NOMO-1 treated with DMSO at 0.1 percent for 48 hours (cell line): ENCODE measurements around the gene MEF2D.

ENCODE experiments used
- DNase-seq: peaks from one replicate; lab custom pipeline; 2025; ENCODE audit not compliant: unreplicated experiment; lab: John Stamatoyannopoulos, UW

MEF2D gene

DNA sequence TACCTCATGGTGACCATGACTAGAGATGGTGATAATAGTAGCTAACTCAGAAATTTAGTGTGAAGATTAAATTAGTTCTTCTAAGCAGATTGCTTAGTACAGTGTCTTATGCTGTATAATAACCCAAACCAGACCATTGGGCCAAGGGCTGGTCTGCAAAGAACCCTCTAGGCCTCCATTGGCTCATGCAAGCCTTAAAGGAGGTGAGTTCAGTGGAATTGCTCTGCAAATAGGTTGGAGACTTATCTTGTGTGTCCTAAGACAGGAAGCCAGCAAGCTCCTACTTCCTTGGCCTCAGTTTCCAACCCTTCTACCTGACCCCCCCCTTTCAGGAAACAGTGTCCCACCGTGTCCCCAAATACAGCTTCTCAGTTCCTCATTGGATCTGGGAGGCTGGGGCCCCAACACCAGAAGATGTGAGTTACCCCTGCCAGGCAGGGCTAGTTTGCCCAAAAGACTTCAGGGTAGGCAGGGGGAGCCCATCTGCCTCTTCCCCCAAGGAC is 1.9 kb upstream of the MEF2D start:
- DNase-seq, result no peak

DNA sequence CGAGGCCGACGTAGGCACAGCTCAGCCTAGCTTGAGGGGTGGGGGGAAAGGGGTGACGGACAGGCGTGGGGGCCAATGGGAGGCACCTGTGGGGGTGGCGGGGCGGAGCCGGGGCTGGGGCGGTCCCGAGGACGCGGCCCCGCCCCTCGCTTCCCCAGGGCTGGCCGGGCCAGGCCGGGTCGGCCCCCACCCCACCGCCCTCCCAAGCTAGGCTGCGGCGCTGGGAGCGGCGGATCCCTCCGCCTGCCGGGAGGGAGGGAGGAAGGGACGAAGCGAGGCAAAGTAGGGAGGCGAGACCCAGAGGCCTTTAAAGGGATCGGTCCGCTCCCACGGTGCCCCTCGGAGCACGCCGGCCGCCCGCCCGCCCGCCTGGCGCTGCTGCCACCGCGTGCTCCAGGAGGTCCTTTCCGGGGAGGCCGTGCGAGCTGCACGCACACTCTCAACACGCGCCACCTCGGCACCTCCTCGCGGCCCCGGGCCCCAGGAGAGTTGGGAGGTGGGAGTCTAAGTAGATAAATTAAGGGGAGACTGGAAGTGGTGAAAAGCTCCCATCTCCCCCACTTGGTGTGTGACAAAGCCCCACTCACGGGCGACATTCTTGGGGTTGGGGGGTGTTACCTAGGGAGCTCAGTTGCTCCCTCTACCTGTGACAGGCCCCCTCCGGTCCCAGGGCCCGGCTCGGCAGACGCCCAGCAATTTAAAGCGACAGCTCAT is 375 bp upstream of the MEF2D start:
- DNase-seq, result peak; percentile 94

DNA sequence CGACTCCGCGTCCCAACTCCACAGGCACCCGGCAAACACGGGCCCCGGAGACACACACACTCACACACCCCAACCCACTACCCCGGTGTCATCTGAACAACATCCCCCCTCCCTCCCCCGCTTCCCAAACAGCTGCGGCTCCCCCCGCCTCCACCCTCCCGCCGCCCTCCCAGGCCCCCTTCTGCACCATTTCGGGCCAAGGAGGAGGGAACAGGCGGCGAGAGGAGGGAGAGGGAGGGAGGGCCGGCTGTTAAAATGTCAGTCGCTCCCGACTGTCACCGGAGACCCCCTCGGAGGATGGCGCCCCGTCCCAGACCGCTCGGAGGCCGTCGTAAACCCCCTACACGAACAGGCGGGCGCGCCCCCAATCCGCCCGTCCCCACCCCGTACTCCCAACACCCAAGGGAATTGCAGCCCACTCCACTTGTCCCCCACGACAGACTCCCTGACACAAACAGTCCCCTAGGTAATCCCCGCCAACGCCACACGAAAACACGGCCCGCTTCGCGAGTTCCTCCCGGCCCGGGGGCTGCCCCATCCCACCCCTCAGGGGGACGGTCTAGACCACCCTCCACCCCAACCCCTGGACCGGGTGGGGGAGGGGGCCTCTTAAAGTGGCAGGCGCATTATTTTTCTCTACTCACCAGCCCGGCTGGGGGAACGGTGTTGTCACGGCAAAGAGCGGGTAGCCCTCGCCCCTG is 583 bp downstream of the MEF2D start:
- DNase-seq, result no peak

- DNase-seq, result no peak
Measured at GRCh38 chr1:156499194-156499841, 1.3 kb downstream of the MEF2D start.

DNA sequence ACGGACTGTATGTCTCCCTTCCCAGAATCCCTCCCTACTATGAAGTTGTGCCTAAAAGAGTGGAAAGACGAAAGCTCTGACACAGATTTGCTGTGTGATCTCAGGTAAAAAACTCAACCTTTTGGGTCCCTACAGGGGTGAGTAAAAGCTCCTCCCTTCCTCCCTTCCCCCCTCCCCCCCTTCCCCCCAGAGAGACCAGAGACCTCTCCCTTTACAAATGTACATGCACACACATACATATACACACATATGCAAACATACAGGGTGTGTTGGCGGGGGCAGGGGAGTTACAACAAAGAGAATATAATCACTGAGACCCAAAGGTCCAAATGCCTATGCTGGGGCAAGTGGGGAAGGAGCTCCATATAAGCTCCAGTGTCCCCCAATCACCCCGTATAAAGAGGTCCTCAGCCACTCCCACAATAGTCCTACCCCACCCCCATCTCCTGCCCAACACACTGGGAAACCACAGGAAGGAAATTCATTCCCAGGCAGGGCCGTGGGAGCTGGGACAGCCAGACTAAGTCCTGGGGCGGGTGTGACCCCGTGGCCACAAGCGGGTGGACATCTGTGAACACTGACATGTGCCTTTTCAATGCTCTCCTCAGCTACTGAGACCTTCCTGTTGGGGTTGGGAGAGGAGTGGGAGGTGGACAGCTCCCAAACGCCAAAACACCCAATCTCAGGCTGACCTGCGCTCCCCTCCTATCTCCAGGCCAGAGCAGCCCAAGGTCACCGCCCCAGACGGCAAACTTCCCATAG is 2.0 kb downstream of the MEF2D start:
- no peak for DNase-seq

- DNase-seq, result no peak
Measured at GRCh38 chr1:156497743-156498431, 2.7 kb downstream of the MEF2D start.

DNA sequence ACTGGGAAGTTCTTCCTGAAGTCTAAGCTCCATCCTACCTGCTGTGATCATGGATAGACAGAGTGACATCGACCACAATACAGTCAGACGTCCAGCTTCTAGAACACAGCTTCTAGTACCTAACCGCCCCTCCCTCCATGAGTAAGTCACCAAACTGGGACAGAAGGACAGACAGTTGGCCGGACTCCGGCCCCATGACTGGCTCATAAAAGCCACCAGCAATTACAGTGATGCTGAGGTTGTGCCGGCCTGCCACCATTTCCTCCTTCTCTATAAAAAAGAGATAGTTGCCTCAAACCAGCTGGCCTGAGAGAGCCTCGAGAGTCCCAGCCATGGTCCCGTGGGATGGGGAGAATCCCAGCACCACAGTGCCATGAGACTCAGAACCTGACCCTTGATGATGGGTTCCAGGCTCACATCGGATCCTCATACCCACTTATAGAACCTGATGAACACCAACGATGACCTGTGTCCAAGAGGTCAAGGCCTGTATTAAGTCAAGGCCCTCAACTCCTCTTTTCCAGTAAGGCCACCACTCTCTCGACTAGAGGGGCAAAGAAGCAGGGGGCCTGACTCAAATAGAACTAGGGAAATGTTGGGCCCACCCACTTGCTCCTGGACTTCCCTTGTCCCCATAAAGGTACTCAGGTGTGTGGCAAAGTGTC is 3.4 kb downstream of the MEF2D start:
- no peak for DNase-seq

GRCh38 chr1:156496211-156496761 is 4.3 kb downstream of the MEF2D start:
- DNase-seq, result no peak

- DNase-seq, result peak; percentile 21
Measured at GRCh38 chr1:156495401-156496140, 5.0 kb downstream of the MEF2D start.

DNA sequence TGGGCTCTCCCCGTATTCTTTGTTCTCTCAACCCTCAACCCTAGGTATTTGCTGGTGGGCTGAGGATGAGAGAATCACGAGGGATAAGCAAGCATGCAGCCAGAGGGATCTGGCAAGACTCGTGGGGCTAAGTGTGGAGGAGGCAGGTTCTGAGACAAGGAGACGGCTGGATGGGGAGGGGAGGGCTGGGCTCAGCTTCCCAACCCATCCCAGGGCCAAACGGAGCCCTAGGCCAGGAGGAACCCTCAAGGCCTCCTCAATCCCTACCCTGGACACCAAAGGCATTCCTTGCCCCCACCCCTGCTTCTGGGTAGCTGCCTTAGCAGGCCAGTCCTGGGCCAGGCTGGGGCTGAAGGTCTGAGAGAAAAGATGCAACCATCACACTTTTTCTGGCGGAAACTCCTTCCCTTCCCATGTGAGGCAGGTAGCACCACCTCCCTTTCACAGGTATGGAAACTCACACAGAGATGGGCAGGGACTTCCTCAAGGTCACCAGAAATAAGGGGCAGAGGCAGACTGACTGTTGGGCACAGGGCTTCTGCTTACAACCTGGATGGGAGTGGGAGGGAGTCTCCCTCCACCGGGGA is 6.2 kb downstream of the MEF2D start:
- DNase-seq, result no peak

GRCh38 chr1:156493742-156494141 is 6.8 kb downstream of the MEF2D start:
- DNase-seq, result no peak

- DNase-seq, result peak; percentile 80
Measured at GRCh38 chr1:156493154-156493631, 7.4 kb downstream of the MEF2D start.

DNA sequence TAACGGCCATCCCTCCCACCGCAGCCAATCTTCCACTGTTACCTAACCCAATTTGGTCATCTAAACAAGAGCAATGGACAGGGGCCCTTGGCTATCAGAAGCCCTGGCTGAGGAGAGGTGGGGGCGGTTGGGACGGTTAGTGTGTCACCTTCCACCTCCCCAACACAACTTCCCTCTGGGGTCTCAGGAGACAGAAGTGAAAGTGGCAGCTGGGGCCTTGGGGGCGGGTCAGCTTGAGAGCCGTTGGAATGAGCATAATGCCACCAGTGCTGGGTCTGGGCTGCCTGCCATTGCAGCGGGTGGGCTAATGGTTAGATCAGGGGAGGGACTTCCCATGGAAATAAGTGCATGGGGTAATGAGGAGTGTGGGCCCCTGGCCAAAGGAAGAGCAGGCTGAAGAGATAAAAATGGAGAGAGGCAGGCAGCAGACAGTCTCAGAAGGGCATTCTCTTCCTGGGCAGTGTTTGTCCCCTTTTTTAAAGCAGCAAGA is 7.9 kb downstream of the MEF2D start:
- peak; percentile 99 for DNase-seq

- DNase-seq, result no peak
Measured at GRCh38 chr1:156492013-156492590, 8.5 kb downstream of the MEF2D start.

DNA sequence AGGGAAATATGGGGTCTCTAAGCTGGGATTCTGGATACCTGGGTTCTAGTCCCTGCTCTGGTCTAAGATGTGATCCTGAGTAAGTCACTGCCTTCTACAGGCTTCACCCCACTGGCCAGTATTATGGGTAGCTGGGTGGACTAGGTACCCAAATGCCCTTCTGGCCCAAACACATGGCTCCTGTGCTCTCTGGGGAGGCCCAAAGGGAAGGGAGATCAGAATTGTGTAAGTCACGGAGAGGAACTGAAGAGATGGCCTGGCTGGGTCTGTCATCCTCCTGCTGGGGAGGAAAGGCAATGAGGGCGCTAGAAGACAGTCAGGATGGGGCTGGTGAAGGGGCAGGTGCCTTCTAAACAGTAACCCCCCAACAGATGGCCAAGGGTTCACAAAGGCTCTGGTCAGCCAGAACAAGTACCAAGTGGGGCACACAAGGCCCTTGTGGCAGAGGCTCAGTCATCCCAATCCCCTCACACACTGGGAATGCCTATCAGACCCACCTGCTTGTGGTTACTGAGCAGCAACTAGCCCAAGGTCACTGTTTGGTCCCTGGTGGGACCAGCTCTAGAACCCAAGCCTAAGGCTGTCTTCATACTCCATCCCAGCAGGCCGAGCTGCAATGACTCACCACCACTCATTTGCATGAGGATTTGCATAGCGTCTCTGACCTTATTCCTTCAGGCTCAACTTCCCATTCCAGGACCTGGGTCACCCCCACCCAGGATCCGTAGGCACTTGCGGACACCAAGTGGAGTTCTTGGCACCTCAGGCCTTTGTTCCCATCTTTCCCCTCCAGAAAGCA is 9.2 kb downstream of the MEF2D start:
- peak; percentile 60 for DNase-seq

DNA sequence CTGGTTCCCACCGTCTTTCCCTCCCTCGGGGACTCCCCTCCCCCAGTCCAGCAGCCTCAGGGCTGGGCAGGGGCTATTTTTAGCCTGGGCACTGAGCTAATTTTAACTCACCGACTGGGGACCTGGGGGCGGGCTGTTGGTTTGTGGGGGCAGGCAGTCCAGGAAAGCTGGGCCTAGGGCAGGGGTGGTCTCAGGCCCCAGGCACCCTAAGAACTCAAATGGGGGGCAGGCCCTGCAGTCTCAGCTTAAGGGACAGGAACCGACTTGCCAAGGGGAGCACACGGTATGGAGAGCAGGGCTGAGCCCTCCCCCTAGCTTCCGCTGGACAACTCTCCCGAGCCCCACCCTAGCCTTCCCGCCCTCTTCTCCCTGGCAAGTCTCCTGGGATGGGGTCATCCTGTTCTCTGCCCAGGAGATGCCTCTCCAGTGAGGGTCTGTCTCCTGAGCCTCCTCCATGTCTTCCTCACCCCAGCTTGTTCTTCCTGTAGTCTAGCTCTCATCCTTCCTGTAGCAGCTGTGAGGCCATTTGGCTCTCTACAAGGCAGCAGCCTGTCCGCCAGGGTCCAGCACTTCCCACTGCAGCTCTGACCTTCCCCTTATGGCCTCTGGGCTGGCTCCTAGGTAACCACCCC is 10.1 kb downstream of the MEF2D start:
- DNase-seq, result no peak

DNA sequence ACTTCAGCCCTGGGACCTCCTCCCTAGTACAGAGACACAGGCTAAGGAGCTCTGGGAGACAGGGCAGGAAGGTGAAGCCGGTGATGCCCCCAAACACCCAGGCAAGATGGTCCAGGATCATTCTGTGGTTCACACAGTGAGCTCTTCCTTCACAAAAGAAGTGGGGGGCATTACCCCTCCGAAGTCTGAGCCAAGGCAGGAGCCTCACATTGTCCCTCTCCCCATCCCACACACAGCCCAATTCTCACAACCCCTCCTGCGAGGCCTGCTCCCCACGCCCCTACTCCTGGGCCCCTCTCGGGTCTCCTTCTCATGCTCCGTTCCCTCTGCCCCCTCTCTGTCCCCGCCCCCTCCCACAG is 10.7 kb downstream of the MEF2D start:
- DNase-seq, result no peak
